GM08714 (cell line): Measurements from ENCODE around the gene MTHFD1L.
"Not testable (repeated sequence)": the region's sequence is repeated elsewhere in the genome, so short reads cannot be mapped to it uniquely, and the experiment has no call there.

Experiments
- H3K4me3 ChIP-seq: fragments of 200-500 bp; sonication (Bioruptor generic); 2 replicates; pipeline ENCODE4 v1.5.1; 2014; ENCODE audit warnings: mild to moderate bottlenecking, low read length, inconsistent platforms
- ZNF274 ChIP-seq: IDR thresholded peaks from 2 replicates; pipeline ENCODE4 v1.6.1; 2012; ENCODE audit warnings: mild to moderate bottlenecking, low read depth, low read length

Gene MTHFD1L

GRCh38 chr6:151026041-151026663 lies 160.7 kb downstream of the MTHFD1L start:
- no peak overlapping the region for H3K4me3 ChIP-seq
- TF ChIP-seq ZNF274, result no peak

GRCh38 chr6:151027295-151027747 lies 161.8 kb downstream of the MTHFD1L start:
- no peak overlapping the region for H3K4me3 ChIP-seq
- TF ChIP-seq ZNF274, result no peak

GRCh38 chr6:151027936-151028838 lies 162.7 kb downstream of the MTHFD1L start:
- no peak for TF ChIP-seq ZNF274
- no peak overlapping the region for H3K4me3 ChIP-seq

GRCh38 chr6:151029970-151030369 lies 164.5 kb downstream of the MTHFD1L start:
- no peak for TF ChIP-seq ZNF274
- H3K4me3 ChIP-seq, result no peak overlapping the region

GRCh38 chr6:151032034-151032433 lies 166.5 kb downstream of the MTHFD1L start:
- no peak for TF ChIP-seq ZNF274
- no peak overlapping the region for H3K4me3 ChIP-seq

GRCh38 chr6:151034825-151035781 lies 169.6 kb downstream of the MTHFD1L start:
- no peak overlapping the region for H3K4me3 ChIP-seq
- no peak for TF ChIP-seq ZNF274

- H3K4me3 ChIP-seq, result not testable (repeated sequence)
Measured at GRCh38 chr6:151036211-151036721, 170.8 kb downstream of the MTHFD1L start.

GRCh38 chr6:151036869-151037680 lies 171.6 kb downstream of the MTHFD1L start:
- no peak overlapping the region for H3K4me3 ChIP-seq
- no peak for TF ChIP-seq ZNF274

GRCh38 chr6:151038616-151039015 lies 173.1 kb downstream of the MTHFD1L start:
- no peak for TF ChIP-seq ZNF274
- H3K4me3 ChIP-seq, result no peak overlapping the region

- H3K4me3 ChIP-seq, result not testable (repeated sequence)
Measured at GRCh38 chr6:151040888-151041521, 175.5 kb downstream of the MTHFD1L start.

- TF ChIP-seq ZNF274, result no peak
- H3K4me3 ChIP-seq, result no peak overlapping the region
Measured at GRCh38 chr6:151041686-151042085, 176.2 kb downstream of the MTHFD1L start.

GRCh38 chr6:151042911-151043330 lies 177.4 kb downstream of the MTHFD1L start:
- not testable (repeated sequence) for H3K4me3 ChIP-seq

GRCh38 chr6:151043944-151044343 lies 178.4 kb downstream of the MTHFD1L start:
- TF ChIP-seq ZNF274, result no peak

More at GRCh38 chr6:151043944-151044343, 178.4 kb downstream of the MTHFD1L start:
- H3K4me3 ChIP-seq, result no peak overlapping the region
